HS-27A (cell line): ENCODE measurements around the gene MED10.

Experiments used
- DNase-seq: peaks from one replicate; pipeline ENCODE4 v3.0.0-alpha.2; 2012; ENCODE audit warnings: low read depth, missing footprints

MED10 gene

GRCh38 chr5:6348476-6349000 lies 29.8 kb downstream of the MED10 start:
- no peak for DNase-seq

GRCh38 chr5:6347673-6348072 lies 30.7 kb downstream of the MED10 start:
- no peak for DNase-seq

- no peak for DNase-seq
Measured at GRCh38 chr5:6347165-6347564, 31.2 kb downstream of the MED10 start.

GRCh38 chr5:6344593-6344989 lies 33.8 kb downstream of the MED10 start:
- no peak for DNase-seq

- no peak for DNase-seq
Measured at GRCh38 chr5:6343951-6344592, 34.3 kb downstream of the MED10 start.

- no peak for DNase-seq
Measured at GRCh38 chr5:6342689-6343315, 35.5 kb downstream of the MED10 start.

- no peak for DNase-seq
Measured at GRCh38 chr5:6340100-6340499, 38.2 kb downstream of the MED10 start.

GRCh38 chr5:6338871-6339270 lies 39.5 kb downstream of the MED10 start:
- DNase-seq = no peak

- no peak for DNase-seq
Measured at GRCh38 chr5:6338135-6338534, 40.2 kb downstream of the MED10 start.

- DNase-seq = no peak
Measured at GRCh38 chr5:6333182-6333905, 45.0 kb downstream of the MED10 start.

GRCh38 chr5:6328173-6328572 lies 50.2 kb downstream of the MED10 start:
- no peak for DNase-seq

GRCh38 chr5:6326776-6327175 lies 51.6 kb downstream of the MED10 start:
- DNase-seq = no peak

- DNase-seq = no peak
Measured at GRCh38 chr5:6322163-6322713, 56.1 kb downstream of the MED10 start.
